Measurements from ENCODE around the gene B4GALNT4. TPM values are rescaled to one million over a fixed set of nuclear protein-coding genes. Genes with fewer than 3 reads are reported as not detected.

B4GALNT4 gene
- total RNA-seq, 2 experiments from 2014 or later = 4.2 to 6.0 TPM

DNA sequence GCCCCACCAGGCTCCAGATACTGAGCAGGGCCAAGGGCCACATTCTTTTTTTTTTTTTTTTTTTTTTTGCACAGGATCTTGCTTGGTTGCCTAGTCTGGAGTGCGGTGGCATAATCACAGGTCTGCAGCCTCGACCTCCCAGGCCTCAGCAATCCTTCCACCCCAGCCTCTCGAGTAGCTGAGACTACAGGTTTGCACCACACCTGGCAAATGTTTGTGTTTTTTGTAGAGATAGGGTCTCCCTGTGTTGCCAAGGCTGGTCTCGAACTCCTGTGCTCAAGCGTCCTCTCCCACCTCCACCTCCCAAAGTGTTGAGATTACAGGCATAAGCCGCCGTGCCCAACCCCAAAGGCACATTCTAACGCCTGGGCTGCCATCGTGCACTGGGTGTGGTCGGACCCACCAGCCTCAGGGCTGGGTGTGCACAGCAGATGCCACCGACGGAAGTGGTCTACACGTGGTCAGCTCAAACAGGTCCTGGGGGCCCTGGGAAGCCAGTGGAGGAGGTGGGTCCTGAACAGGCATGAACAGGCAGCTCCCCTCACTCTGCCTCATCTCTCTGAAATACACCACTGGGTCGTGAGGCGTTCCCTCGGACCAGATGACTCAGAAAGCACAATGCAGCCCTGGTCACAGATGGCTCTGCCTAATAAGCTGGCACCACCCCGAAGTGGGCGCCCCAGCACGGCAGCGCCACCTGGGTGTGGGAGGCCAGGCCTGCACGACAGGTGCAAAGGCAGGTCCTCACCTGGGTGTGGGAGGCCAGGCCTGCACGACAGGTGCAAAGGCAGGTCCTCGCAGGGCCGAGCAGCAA lies 5.1 kb upstream of the B4GALNT4 start:
- DNase-seq = peak; percentile 46 to 80 (median 64)
- TF ChIP-seq, protein P1, sequence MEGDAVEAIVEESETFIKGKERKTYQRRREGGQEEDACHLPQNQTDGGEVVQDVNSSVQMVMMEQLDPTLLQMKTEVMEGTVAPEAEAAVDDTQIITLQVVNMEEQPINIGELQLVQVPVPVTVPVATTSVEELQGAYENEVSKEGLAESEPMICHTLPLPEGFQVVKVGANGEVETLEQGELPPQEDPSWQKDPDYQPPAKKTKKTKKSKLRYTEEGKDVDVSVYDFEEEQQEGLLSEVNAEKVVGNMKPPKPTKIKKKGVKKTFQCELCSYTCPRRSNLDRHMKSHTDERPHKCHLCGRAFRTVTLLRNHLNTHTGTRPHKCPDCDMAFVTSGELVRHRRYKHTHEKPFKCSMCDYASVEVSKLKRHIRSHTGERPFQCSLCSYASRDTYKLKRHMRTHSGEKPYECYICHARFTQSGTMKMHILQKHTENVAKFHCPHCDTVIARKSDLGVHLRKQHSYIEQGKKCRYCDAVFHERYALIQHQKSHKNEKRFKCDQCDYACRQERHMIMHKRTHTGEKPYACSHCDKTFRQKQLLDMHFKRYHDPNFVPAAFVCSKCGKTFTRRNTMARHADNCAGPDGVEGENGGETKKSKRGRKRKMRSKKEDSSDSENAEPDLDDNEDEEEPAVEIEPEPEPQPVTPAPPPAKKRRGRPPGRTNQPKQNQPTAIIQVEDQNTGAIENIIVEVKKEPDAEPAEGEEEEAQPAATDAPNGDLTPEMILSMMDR (IDR thresholded peaks at IDR 0.05) = peak; percentile 37
- intact Hi-C loops (cut with DNase I, micrococcal nuclease) = loop anchor here (2.0 to 10.0 kb wide), 2 partner anchors 51 to 113 kb away; partner anchors contain the start of gene SIGIRR (in 1 of the 2)
- CTCF ChIA-PET = interaction anchor here (0.8 to 4.0 kb wide), 9 partner anchors 32 to 115 kb away, joined by 3 to 17 read pairs (median 4); no protein-coding TSS in a partner anchor
- no peak overlapping the region for H3K27ac Mint-ChIP-seq
- POLR2A ChIA-PET = interaction anchor here (0.6 to 1.3 kb wide), 3 partner anchors 42 to 142 kb away, joined by 3 to 5 read pairs (median 4); no protein-coding TSS in a partner anchor
- peaks cover 19% of the 10 kb centered on the region for H3K4me1 ChIP-seq (ENCODE audit: insufficient read depth, low read length)
- peaks cover 17 to 25% of the 10 kb centered on the region in 2 experiments for H3K27me3 ChIP-seq (ENCODE audit: control insufficient read depth in 1 of 2, insufficient read depth in 2 of 2, low read length in 2 of 2)
- no peaks in the 10 kb centered on the region for H3K36me3 ChIP-seq (ENCODE audit: insufficient read depth, low read length)
- H3K27ac ChIP-seq (ENCODE audit: low read depth in 1 of 2, low read length in 2 of 2) = no peak overlapping the region
- peaks cover 35% of the 10 kb centered on the region for H3K27me3 Mint-ChIP-seq
- no peaks in the 10 kb centered on the region for H3K9me3 Mint-ChIP-seq
- peaks cover 24% of the 10 kb centered on the region for H3K4me1 Mint-ChIP-seq (ENCODE audit: low read depth)
- ATAC-seq (ENCODE audit: poor library complexity) = peak; percentile 80
- H3K4me3 Mint-ChIP-seq = no peak overlapping the region
- H3K9me3 ChIP-seq (ENCODE audit: control insufficient read depth in 1 of 2, insufficient read depth in 1 of 2, low read length in 2 of 2) = peaks cover 0 to 25% of the 10 kb centered on the region in 2 experiments
- H3K36me3 Mint-ChIP-seq (ENCODE audit: low read depth) = no peaks in the 10 kb centered on the region
- H3K4me3 ChIP-seq (ENCODE audit: low read length) = no peak overlapping the region

DNA sequence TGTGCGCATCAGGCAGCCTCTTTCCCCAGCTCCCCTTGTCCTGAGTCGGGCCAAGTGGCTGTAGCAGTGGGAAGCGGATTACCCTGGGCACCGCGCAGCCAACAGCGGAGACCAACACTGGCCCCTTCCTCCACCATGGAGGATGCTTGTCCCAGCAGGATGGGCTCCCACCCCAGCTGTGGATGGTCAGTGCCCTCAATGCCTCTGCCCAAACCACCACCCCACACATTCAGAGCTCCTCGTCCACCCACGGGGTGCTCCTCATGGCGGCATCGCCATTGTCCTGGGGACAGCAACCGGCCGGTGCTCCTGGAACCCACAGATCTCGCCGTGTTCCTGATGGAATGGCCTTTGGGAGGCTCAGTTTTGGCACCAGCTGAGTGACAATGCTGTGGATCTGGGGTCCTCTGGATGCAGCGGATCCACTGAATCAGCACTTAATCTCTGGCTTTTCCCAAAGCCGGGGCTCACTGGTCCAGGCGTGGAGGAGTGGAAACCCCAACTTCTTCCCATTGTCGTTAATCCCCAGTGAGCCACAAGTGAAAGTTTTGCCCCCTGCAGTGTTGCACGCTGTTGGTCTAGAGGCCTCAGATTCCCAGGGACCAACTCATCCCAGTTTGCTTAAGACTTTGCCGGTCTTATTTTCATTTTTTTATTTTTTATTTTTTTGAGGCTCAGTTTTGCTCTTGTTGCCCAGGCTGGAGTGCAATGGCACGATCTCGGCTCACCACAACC lies 4.1 kb upstream of the B4GALNT4 start:
- H3K4me3 Mint-ChIP-seq = no peak overlapping the region
- Histone ChIP-seq H3K9me3 (ENCODE audit: control insufficient read depth in 1 of 2, insufficient read depth in 1 of 2, low read length in 2 of 2) (peaks cover 0 to 23% of the 10 kb centered on the region in 2 experiments), H3K36me3 (ENCODE audit: insufficient read depth, low read length) (no peaks in the 10 kb centered on the region), H3K4me3 (ENCODE audit: low read length) (no peak overlapping the region), H3K27ac (ENCODE audit: low read depth in 1 of 2, low read length in 2 of 2) (no peak overlapping the region), H3K4me1 (ENCODE audit: insufficient read depth, low read length) (peaks cover 22% of the 10 kb centered on the region), H3K27me3 (ENCODE audit: control insufficient read depth in 1 of 2, insufficient read depth in 2 of 2, low read length in 2 of 2) (peaks cover 17 to 27% of the 10 kb centered on the region in 2 experiments)
- no peaks in the 10 kb centered on the region for H3K36me3 Mint-ChIP-seq (ENCODE audit: low read depth)
- intact Hi-C loops (cut with DNase I, micrococcal nuclease) = loop anchor here (2.0 to 10.0 kb wide), 2 partner anchors 50 to 114 kb away; partner anchors contain the start of gene SIGIRR (in 1 of the 2)
- peaks cover 22% of the 10 kb centered on the region for H3K4me1 Mint-ChIP-seq (ENCODE audit: low read depth)
- TF ChIP-seq, protein P1 (IDR thresholded peaks at IDR 0.05) = no peak
- POLR2A ChIA-PET = interaction anchor here (1.2 to 1.3 kb wide), 2 partner anchors 41 to 78 kb away, joined by 4 to 5 read pairs; no protein-coding TSS in a partner anchor
- DNase-seq = peak in 2 of 14 experiments; percentile 17 to 20
- ATAC-seq (ENCODE audit: poor library complexity) = no peak
- no peaks in the 10 kb centered on the region for H3K9me3 Mint-ChIP-seq
- peaks cover 35% of the 10 kb centered on the region for H3K27me3 Mint-ChIP-seq
- no peak overlapping the region for H3K27ac Mint-ChIP-seq
- CTCF ChIA-PET = interaction anchor here (1.0 to 4.0 kb wide), 6 partner anchors 31 to 114 kb away, joined by 3 to 17 read pairs (median 6); no protein-coding TSS in a partner anchor

DNA sequence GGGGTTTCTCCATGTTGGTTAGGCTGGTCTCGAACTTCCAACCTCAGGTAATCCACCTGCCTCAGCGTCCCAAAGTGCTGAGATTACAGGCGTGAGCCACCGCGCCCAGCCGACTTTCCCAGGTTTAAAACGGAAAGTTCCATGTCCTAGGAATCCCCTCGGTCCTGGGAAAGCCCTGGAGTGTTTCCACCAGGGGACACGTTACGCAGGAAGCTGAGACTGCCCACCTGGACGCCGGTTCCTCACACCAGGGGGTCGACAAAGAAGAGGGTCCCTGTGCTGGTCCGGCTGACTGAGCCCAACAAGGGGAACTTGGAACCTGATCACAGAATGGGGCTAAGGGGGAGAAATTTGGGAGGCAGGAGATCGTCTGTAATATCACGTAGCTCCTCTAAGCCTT lies 3.5 kb upstream of the B4GALNT4 start:
- peaks cover 40% of the 10 kb centered on the region for H3K27me3 Mint-ChIP-seq
- DNase-seq = no peak
- intact Hi-C loops (cut with DNase I, micrococcal nuclease) = loop anchor here (2.0 to 10.0 kb wide), 2 partner anchors 49 to 115 kb away; partner anchors contain the start of gene SIGIRR (in 1 of the 2)
- no peak overlapping the region for H3K27ac Mint-ChIP-seq
- no peaks in the 10 kb centered on the region for H3K36me3 Mint-ChIP-seq (ENCODE audit: low read depth)
- Histone ChIP-seq H3K4me1 (ENCODE audit: insufficient read depth, low read length) (peaks cover 23% of the 10 kb centered on the region), H3K27me3 (ENCODE audit: control insufficient read depth in 1 of 2, insufficient read depth in 2 of 2, low read length in 2 of 2) (peaks cover 23 to 33% of the 10 kb centered on the region in 2 experiments), H3K36me3 (ENCODE audit: insufficient read depth, low read length) (no peaks in the 10 kb centered on the region), H3K4me3 (ENCODE audit: low read length) (no peak overlapping the region), H3K27ac (ENCODE audit: low read depth in 1 of 2, low read length in 2 of 2) (no peak overlapping the region), H3K9me3 (ENCODE audit: control insufficient read depth in 1 of 2, insufficient read depth in 1 of 2, low read length in 2 of 2) (peaks cover 0 to 16% of the 10 kb centered on the region in 2 experiments)
- H3K4me1 Mint-ChIP-seq (ENCODE audit: low read depth) = peaks cover 26% of the 10 kb centered on the region
- CTCF ChIA-PET = interaction anchor here (1.2 kb wide), 1 partner anchor 115 kb away, joined by 3 read pairs; no protein-coding TSS in a partner anchor
- no peaks in the 10 kb centered on the region for H3K9me3 Mint-ChIP-seq
- no peak overlapping the region for H3K4me3 Mint-ChIP-seq
- POLR2A ChIA-PET = no interaction called here
- ATAC-seq (ENCODE audit: poor library complexity) = no peak
- TF ChIP-seq, protein P1 (IDR thresholded peaks at IDR 0.05) = no peak

Measured in CD4-positive, alpha-beta T cell (primary cell).